ENCODE data around the gene HOXD10.

The HOXD10 gene

GRCh38 chr2:176161825-176162626 lies 45.4 kb downstream of the HOXD10 start:
- DNase-seq (ENCODE audit: low read depth in 2 of 2, low spot score in 1 of 2): no peak

- no peak for DNase-seq (ENCODE audit: low read depth in 2 of 2, low spot score in 1 of 2)
These were observed 46.5 kb downstream of the HOXD10 start for GRCh38 chr2:176162911-176163671.

- DNase-seq (ENCODE audit: low read depth in 2 of 2, low spot score in 1 of 2): no peak
These were observed 47.1 kb downstream of the HOXD10 start for GRCh38 chr2:176163672-176164056.

- DNase-seq (ENCODE audit: low read depth in 2 of 2, low spot score in 1 of 2): no peak
These were observed 47.6 kb downstream of the HOXD10 start for GRCh38 chr2:176164201-176164600.

GRCh38 chr2:176164611-176165369 lies 48.2 kb downstream of the HOXD10 start:
- no peak for DNase-seq (ENCODE audit: low read depth in 2 of 2, low spot score in 1 of 2)

- no peak for DNase-seq (ENCODE audit: low read depth in 2 of 2, low spot score in 1 of 2)
These were observed 48.9 kb downstream of the HOXD10 start for GRCh38 chr2:176165370-176166050.

GRCh38 chr2:176166272-176166671 lies 49.7 kb downstream of the HOXD10 start:
- no peak for DNase-seq (ENCODE audit: low read depth in 2 of 2, low spot score in 1 of 2)

GRCh38 chr2:176167398-176167797 lies 50.8 kb downstream of the HOXD10 start:
- DNase-seq (ENCODE audit: low read depth in 2 of 2, low spot score in 1 of 2): no peak

GRCh38 chr2:176169181-176169580 lies 52.6 kb downstream of the HOXD10 start:
- no peak for DNase-seq (ENCODE audit: low read depth in 2 of 2, low spot score in 1 of 2)

All from stimulated activated CD8-positive, alpha-beta memory T cell treated with anti-CD3 and anti-CD28 coated beads, Interleukin-4, amount 100 ng/mL, for 1 hour (primary cell).